Astrocyte (in vitro differentiated cells and primary cell): ENCODE data around the gene NLN. TPM values are rescaled to one million over a fixed set of nuclear protein-coding genes. Genes with fewer than 3 reads are reported as not detected.

Source experiments
- DNase-seq: peaks from one replicate; pipeline ENCODE4 v3.0.0-alpha.2; 2010; ENCODE audit warnings: low read depth
- FAIRE-seq: peaks from 2 replicates; lab custom pipeline; 2011; peaks lifted over from hg19 to GRCh38; lab: Jason Lieb, UNC
- H2AFZ ChIP-seq: 2 replicates; pipeline ENCODE4 v1.6.0; 2012; ENCODE audit warnings: low read depth, low read length, inconsistent platforms
- H3K27ac ChIP-seq: 2 replicates; pipeline ENCODE4 v1.5.1; 2011; ENCODE audit warnings: low read depth, low read length, inconsistent platforms
- H3K27me3 ChIP-seq: 2 replicates; pipeline ENCODE4 v1.6.0; 2011; ENCODE audit warnings: low read length, inconsistent platforms; ENCODE audit not compliant: insufficient read depth
- H3K36me3 ChIP-seq: 2 replicates; pipeline ENCODE4 v1.5.1; 2011; ENCODE audit warnings: low read length, inconsistent platforms; ENCODE audit not compliant: insufficient read depth
- H3K4me1 ChIP-seq: 2 replicates; pipeline ENCODE4 v1.5.1; 2011; ENCODE audit warnings: low read length, inconsistent platforms; ENCODE audit not compliant: insufficient read depth
- H3K4me2 ChIP-seq: 2 replicates; pipeline ENCODE4 v1.6.0; 2012; ENCODE audit warnings: low read length, inconsistent platforms
- H3K4me3 ChIP-seq: 2 replicates; pipeline ENCODE4 v1.5.1; 2011; ENCODE audit warnings: low read depth, mild to moderate bottlenecking, low read length, inconsistent platforms; ENCODE audit not compliant: insufficient read depth
- H3K79me2 ChIP-seq: 2 replicates; pipeline ENCODE4 v1.6.0; 2012; ENCODE audit warnings: mild to moderate bottlenecking, low read length, inconsistent platforms; ENCODE audit not compliant: insufficient read depth
- H3K9ac ChIP-seq: 2 replicates; pipeline ENCODE4 v1.6.0; 2012; ENCODE audit warnings: mild to moderate bottlenecking, low read length, inconsistent platforms
- H3K9me3 ChIP-seq: 2 replicates; pipeline ENCODE4 v1.5.1; 2012; ENCODE audit warnings: low read depth, mild to moderate bottlenecking, low read length, inconsistent platforms; ENCODE audit not compliant: insufficient read depth
- H4K20me1 ChIP-seq: 2 replicates; pipeline ENCODE4 v1.6.0; 2012; ENCODE audit warnings: low read length, inconsistent platforms; ENCODE audit not compliant: insufficient read depth
- H3K27ac Mint-ChIP-seq: one replicate; pipeline ENCODE4 v1.8.0; 2021; ENCODE audit warnings: mild to moderate bottlenecking, mixed read lengths; ENCODE audit not compliant: unreplicated experiment
- H3K27me3 Mint-ChIP-seq: one replicate; pipeline ENCODE4 v1.8.0; 2021; ENCODE audit warnings: low read depth, mixed read lengths; ENCODE audit not compliant: unreplicated experiment
- H3K36me3 Mint-ChIP-seq: one replicate; pipeline ENCODE4 v1.8.0; 2021; ENCODE audit warnings: low read depth, mixed read lengths; ENCODE audit not compliant: unreplicated experiment
- H3K4me1 Mint-ChIP-seq: one replicate; pipeline ENCODE4 v1.8.0; 2021; ENCODE audit warnings: low read depth, mixed read lengths; ENCODE audit not compliant: unreplicated experiment
- H3K4me3 Mint-ChIP-seq: one replicate; pipeline ENCODE4 v1.8.0; 2021; ENCODE audit warnings: mild to moderate bottlenecking, moderate library complexity, mixed read lengths; ENCODE audit not compliant: unreplicated experiment
- H3K9me3 Mint-ChIP-seq: one replicate; pipeline ENCODE4 v1.8.0; 2021; ENCODE audit warnings: mild to moderate bottlenecking, mixed read lengths; ENCODE audit not compliant: unreplicated experiment
- EZH2 ChIP-seq: IDR thresholded peaks from 2 replicates; pipeline ENCODE4 v1.6.1; 2012; ENCODE audit warnings: mild to moderate bottlenecking, low read length, inconsistent platforms; ENCODE audit not compliant: insufficient read depth
- total RNA-seq: library from RNA; stranded (reverse); gene quantifications from 2 replicates; pipeline ENCODE4 v1.2.1, GENCODE V29; 2021
- TF ChIP-seq, protein P1 (sequence below): IDR thresholded peaks from 2 replicates; pipeline ENCODE4 v1.5.1; 2011; ENCODE audit warnings: low read depth, mild to moderate bottlenecking, inconsistent platforms, low read length, moderate library complexity; ENCODE audit not compliant: insufficient read depth

Gene NLN
- total RNA-seq, 1 donor from 2014 or later, result 65.2 TPM

DNA sequence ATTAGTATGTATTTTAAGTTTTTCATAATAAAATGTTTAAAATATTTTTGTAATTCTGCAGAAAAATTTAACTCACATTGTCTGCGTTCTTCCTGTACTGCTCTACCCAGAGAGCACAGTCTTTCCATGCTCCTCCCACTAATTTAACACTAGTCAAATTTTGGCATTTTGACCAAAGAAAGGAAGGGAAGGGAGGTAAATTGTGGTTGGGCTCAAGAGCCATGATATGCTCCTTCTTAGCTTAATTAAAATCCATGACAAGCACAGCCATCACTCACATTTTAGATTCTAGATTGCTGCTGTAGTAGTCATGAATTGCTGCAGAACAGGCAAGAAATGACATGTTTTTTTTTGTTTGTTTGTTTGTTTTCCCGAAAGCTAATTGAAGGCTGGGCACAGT lies 98.4 kb downstream of the NLN start:
- H3K4me2 ChIP-seq, result no peak overlapping the region
- TF ChIP-seq EZH2, result no peak
- TF ChIP-seq, protein P1, sequence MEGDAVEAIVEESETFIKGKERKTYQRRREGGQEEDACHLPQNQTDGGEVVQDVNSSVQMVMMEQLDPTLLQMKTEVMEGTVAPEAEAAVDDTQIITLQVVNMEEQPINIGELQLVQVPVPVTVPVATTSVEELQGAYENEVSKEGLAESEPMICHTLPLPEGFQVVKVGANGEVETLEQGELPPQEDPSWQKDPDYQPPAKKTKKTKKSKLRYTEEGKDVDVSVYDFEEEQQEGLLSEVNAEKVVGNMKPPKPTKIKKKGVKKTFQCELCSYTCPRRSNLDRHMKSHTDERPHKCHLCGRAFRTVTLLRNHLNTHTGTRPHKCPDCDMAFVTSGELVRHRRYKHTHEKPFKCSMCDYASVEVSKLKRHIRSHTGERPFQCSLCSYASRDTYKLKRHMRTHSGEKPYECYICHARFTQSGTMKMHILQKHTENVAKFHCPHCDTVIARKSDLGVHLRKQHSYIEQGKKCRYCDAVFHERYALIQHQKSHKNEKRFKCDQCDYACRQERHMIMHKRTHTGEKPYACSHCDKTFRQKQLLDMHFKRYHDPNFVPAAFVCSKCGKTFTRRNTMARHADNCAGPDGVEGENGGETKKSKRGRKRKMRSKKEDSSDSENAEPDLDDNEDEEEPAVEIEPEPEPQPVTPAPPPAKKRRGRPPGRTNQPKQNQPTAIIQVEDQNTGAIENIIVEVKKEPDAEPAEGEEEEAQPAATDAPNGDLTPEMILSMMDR, result no peak
- no peaks in the 10 kb centered on the region for H3K9me3 ChIP-seq
- peaks cover 7% of the 10 kb centered on the region for H3K4me1 ChIP-seq
- no peak overlapping the region for H2AFZ ChIP-seq
- H3K27ac ChIP-seq, result no peak overlapping the region
- no peak overlapping the region for H3K4me3 ChIP-seq
- H4K20me1 ChIP-seq, result no peaks in the 10 kb centered on the region
- DNase-seq, result no peak
- no peak for FAIRE-seq
- H3K27ac Mint-ChIP-seq, result no peak overlapping the region
- no peaks in the 10 kb centered on the region for H3K9me3 Mint-ChIP-seq
- H3K27me3 Mint-ChIP-seq, result no peaks in the 10 kb centered on the region
- H3K9ac ChIP-seq, result no peak overlapping the region
- peaks cover 12% of the 10 kb centered on the region for H3K4me1 Mint-ChIP-seq
- H3K36me3 Mint-ChIP-seq, result peaks cover 8% of the 10 kb centered on the region
- no peaks in the 10 kb centered on the region for H3K27me3 ChIP-seq
- H3K36me3 ChIP-seq, result peaks cover 6% of the 10 kb centered on the region
- H3K79me2 ChIP-seq, result no peaks in the 10 kb centered on the region
- H3K4me3 Mint-ChIP-seq, result no peak overlapping the region

DNA sequence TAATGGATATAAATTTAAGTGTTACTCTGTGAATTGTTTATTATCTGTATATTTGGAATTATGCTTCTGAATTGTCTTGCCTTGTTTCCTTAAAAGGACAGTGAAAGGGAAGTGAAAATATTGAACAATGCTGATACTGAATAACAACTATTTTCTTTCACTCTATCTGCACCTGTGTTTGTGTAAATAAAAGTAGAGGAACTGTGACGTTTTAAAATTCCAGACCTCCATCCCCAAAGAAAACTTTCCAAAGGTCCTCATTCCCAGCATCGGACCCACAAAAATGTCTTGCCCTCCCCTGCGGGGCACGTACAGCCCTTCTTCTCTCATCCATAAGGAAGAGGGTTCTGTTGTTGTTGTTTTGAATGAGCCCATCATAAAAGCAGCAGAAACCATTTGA lies 100.0 kb downstream of the NLN start:
- Histone ChIP-seq H3K9ac (no peak overlapping the region), H3K36me3 (peaks cover 6% of the 10 kb centered on the region), H3K4me3 (no peak overlapping the region), H3K27ac (no peak overlapping the region), H3K27me3 (no peaks in the 10 kb centered on the region), H2AFZ (no peak overlapping the region), H3K4me1 (peaks cover 7% of the 10 kb centered on the region), H3K9me3 (no peaks in the 10 kb centered on the region), H3K4me2 (no peak overlapping the region), H4K20me1 (no peaks in the 10 kb centered on the region), H3K79me2 (no peaks in the 10 kb centered on the region)
- no peak for FAIRE-seq
- Mint-ChIP-seq H3K4me1 (peaks cover 15% of the 10 kb centered on the region), H3K4me3 (no peak overlapping the region), H3K27me3 (no peaks in the 10 kb centered on the region), H3K9me3 (no peaks in the 10 kb centered on the region), H3K27ac (no peak overlapping the region), H3K36me3 (peaks cover 3% of the 10 kb centered on the region)
- DNase-seq, result no peak
- TF ChIP-seq, protein P1, result no peak
- no peak for TF ChIP-seq EZH2

DNA sequence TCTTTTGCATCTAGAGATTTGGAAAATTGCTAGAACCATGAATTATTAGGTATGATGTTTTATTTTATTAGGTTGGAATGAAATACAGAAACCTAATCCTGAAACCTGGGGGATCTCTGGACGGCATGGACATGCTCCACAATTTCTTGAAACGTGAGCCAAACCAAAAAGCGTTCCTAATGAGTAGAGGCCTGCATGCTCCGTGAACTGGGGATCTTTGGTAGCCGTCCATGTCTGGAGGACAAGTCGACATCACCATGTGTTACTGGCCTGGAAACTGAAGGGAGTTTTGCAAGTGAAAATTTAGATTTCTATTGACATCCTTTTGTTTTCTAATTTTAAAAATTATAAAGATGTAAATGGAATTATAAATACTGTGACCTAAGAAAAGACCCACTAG lies 100.7 kb downstream of the NLN start:
- Histone ChIP-seq H3K4me1 (peaks cover 7% of the 10 kb centered on the region), H3K79me2 (no peaks in the 10 kb centered on the region), H3K27ac (no peak overlapping the region), H2AFZ (no peak overlapping the region), H3K4me2 (no peak overlapping the region), H4K20me1 (no peaks in the 10 kb centered on the region), H3K9me3 (no peaks in the 10 kb centered on the region), H3K27me3 (no peaks in the 10 kb centered on the region), H3K4me3 (no peak overlapping the region), H3K36me3 (peaks cover 2% of the 10 kb centered on the region), H3K9ac (no peak overlapping the region)
- Mint-ChIP-seq H3K4me1 (peaks cover 15% of the 10 kb centered on the region), H3K9me3 (no peaks in the 10 kb centered on the region), H3K27ac (no peak overlapping the region), H3K36me3 (peaks cover 5% of the 10 kb centered on the region), H3K4me3 (no peak overlapping the region), H3K27me3 (no peaks in the 10 kb centered on the region)
- FAIRE-seq, result no peak
- DNase-seq, result no peak
- TF ChIP-seq, protein P1, result no peak
- TF ChIP-seq EZH2, result no peak
